Left kidney (tissue), 2 donors: Measurements from ENCODE around the gene DCDC2C. TPM values are rescaled to one million over a fixed set of nuclear protein-coding genes. Genes with fewer than 3 reads are reported as not detected.

Experiments used
- DNase-seq: peaks from one replicate; pipeline ENCODE4 v3.0.0-alpha.2; 2013
- polyA plus RNA-seq: library from polyadenylated mRNA; unstranded; fragments of 120-200 nt; gene quantifications from one replicate; pipeline ENCODE4 v1.2.1, GENCODE V29; 2013; ENCODE audit not compliant: insufficient read length

The DCDC2C gene
- polyA plus RNA-seq, 1 donor, result 0.65 TPM

GRCh38 chr2:3743951-3744555 lies 40.7 kb downstream of the DCDC2C start:
- DNase-seq, result no peak

- no peak for DNase-seq
Observed at GRCh38 chr2:3745920-3746319, 42.5 kb downstream of the DCDC2C start.

GRCh38 chr2:3747032-3747654 lies 43.8 kb downstream of the DCDC2C start:
- no peak for DNase-seq

- no peak for DNase-seq
Observed at GRCh38 chr2:3747826-3748225, 44.5 kb downstream of the DCDC2C start.

GRCh38 chr2:3749201-3749600 lies 45.8 kb downstream of the DCDC2C start:
- no peak for DNase-seq

- DNase-seq, result no peak
Observed at GRCh38 chr2:3751251-3751650, 47.9 kb downstream of the DCDC2C start.

GRCh38 chr2:3751806-3752205 lies 48.4 kb downstream of the DCDC2C start:
- DNase-seq, result no peak

- no peak for DNase-seq
Observed at GRCh38 chr2:3752376-3752775, 49.0 kb downstream of the DCDC2C start.

- no peak for DNase-seq
Observed at GRCh38 chr2:3753561-3753960, 50.2 kb downstream of the DCDC2C start.

- DNase-seq, result no peak
Observed at GRCh38 chr2:3754280-3754679, 50.9 kb downstream of the DCDC2C start.

GRCh38 chr2:3754795-3755194 lies 51.4 kb downstream of the DCDC2C start:
- DNase-seq, result no peak

- no peak for DNase-seq
Observed at GRCh38 chr2:3755277-3755676, 51.9 kb downstream of the DCDC2C start.

- no peak for DNase-seq
Observed at GRCh38 chr2:3756306-3756705, 52.9 kb downstream of the DCDC2C start.

- no peak for DNase-seq
Observed at GRCh38 chr2:3758906-3759305, 55.5 kb downstream of the DCDC2C start.

GRCh38 chr2:3759331-3759730 lies 56.0 kb downstream of the DCDC2C start:
- no peak for DNase-seq

- no peak for DNase-seq
Observed at GRCh38 chr2:3759761-3760160, 56.4 kb downstream of the DCDC2C start.

GRCh38 chr2:3761272-3761671 lies 57.9 kb downstream of the DCDC2C start:
- no peak for DNase-seq

- DNase-seq, result no peak
Observed at GRCh38 chr2:3762771-3763447, 59.5 kb downstream of the DCDC2C start.

GRCh38 chr2:3766824-3767223 lies 63.4 kb downstream of the DCDC2C start:
- DNase-seq, result no peak

- no peak for DNase-seq
Observed at GRCh38 chr2:3768960-3769765, 65.8 kb downstream of the DCDC2C start.

GRCh38 chr2:3769766-3770165 lies 66.4 kb downstream of the DCDC2C start:
- DNase-seq, result no peak

GRCh38 chr2:3770724-3771415 lies 67.5 kb downstream of the DCDC2C start:
- no peak for DNase-seq
